H1 (cell line): ENCODE data around the gene DPF1. TPM values are rescaled to one million over a fixed set of nuclear protein-coding genes. Genes with fewer than 3 reads are reported as not detected.

ENCODE experiments used
- CTCF ChIA-PET: fragments of 300-600 bp; sonication (Branson Sonifier 250); formaldehyde crosslinking; loops from one replicate; lab custom pipeline; 2021; ENCODE audit not compliant: partially characterized antibody; lab: Charles Lee
- POLR2A ChIA-PET: fragments of 300-600 bp; sonication (Branson Sonifier 250); formaldehyde crosslinking; loops from one replicate; lab custom pipeline; 2021; ENCODE audit warnings: inconsistent platforms; ENCODE audit not compliant: partially characterized antibody; lab: Charles Lee
- DNase-seq, 2 experiments: peaks; one replicate each; pipeline versions ENCODE4 v3.0.0 to v3.0.0-alpha.2; 2010 to 2022; ENCODE audit warnings: low spot score in 2 of 2, low read depth in 1 of 2, mixed read lengths in 1 of 2
- FAIRE-seq: peaks from 2 replicates; lab custom pipeline; 2011; peaks lifted over from hg19 to GRCh38; lab: Jason Lieb, UNC
- H2AFZ ChIP-seq: 2 replicates; pipeline ENCODE4 v1.8.1; 2012; ENCODE audit warnings: low read length, inconsistent platforms
- H2AK5ac ChIP-seq: 2 replicates; pipeline ENCODE4 v1.6.1; 2013; ENCODE audit warnings: low read depth, low read length
- H2BK120ac ChIP-seq: replicated peaks from 2 replicates; pipeline ENCODE3; 2013; ENCODE audit warnings: low read depth, low read length, inconsistent platforms
- H2BK12ac ChIP-seq: 2 replicates; pipeline ENCODE4 v1.6.1; 2013; ENCODE audit warnings: low read depth, low read length
- H2BK15ac ChIP-seq: 2 replicates; pipeline ENCODE4 v1.6.1; 2013; ENCODE audit warnings: low read length
- H2BK20ac ChIP-seq: 2 replicates; pipeline ENCODE4 v1.6.1; 2013; ENCODE audit warnings: low read length
- H2BK5ac ChIP-seq: 2 replicates; pipeline ENCODE4 v1.6.1; 2013; ENCODE audit warnings: low read depth, low read length
- H3K14ac ChIP-seq: 2 replicates; pipeline ENCODE4 v1.6.1; 2013; ENCODE audit warnings: inconsistent platforms; ENCODE audit not compliant: insufficient read length
- H3K18ac ChIP-seq: 2 replicates; pipeline ENCODE4 v1.6.1; 2013; ENCODE audit warnings: low read length; ENCODE audit errors: extremely low read depth
- H3K23ac ChIP-seq: 2 replicates; pipeline ENCODE4 v1.6.1; 2013; ENCODE audit warnings: inconsistent platforms; ENCODE audit not compliant: insufficient read length
- H3K23me2 ChIP-seq: 2 replicates; pipeline ENCODE4 v1.6.1; 2013; ENCODE audit warnings: low read depth, low read length
- H3K27ac ChIP-seq: 2 replicates; pipeline ENCODE4 v1.6.1; 2011; ENCODE audit warnings: low read depth, low read length, inconsistent platforms
- H3K27me3 ChIP-seq, 4 experiments: replicated peaks in 1 of 4; 1 replicate in 1 of 4; 2 replicates in 3 of 4; pipeline versions ENCODE4 v1.6.1 to v1.8.1; 2011 to 2013; ENCODE audit warnings: low read length in 3 of 4, mild to moderate bottlenecking in 3 of 4, inconsistent platforms in 2 of 4, mixed read lengths in 2 of 4, moderate library complexity in 1 of 4; ENCODE audit not compliant: control insufficient read depth in 3 of 4, insufficient read depth in 3 of 4; ENCODE audit errors: extremely low read depth in 1 of 4
- H3K36me3 ChIP-seq, 4 experiments: 2 replicates each; pipeline versions ENCODE4 v1.6.1 to v1.8.1; 2011 to 2013; ENCODE audit warnings: mild to moderate bottlenecking in 4 of 4, low read length in 3 of 4, moderate library complexity in 2 of 4, control low read depth in 1 of 4, inconsistent platforms in 1 of 4; ENCODE audit not compliant: insufficient read depth in 4 of 4, control insufficient read depth in 2 of 4
- H3K4ac ChIP-seq: replicated peaks from 2 replicates; pipeline ENCODE3; 2013; ENCODE audit warnings: low read length, low read depth, mixed read lengths, inconsistent platforms; ENCODE audit not compliant: insufficient read length
- H3K4me1 ChIP-seq, 4 experiments: replicated peaks in 1 of 4; 1 replicate in 1 of 4; 2 replicates in 3 of 4; pipeline versions ENCODE4 v1.6.1 to v1.8.1; 2011 to 2013; ENCODE audit warnings: low read length in 3 of 4, inconsistent platforms in 2 of 4, mixed read lengths in 1 of 4; ENCODE audit not compliant: insufficient read depth in 4 of 4, control insufficient read depth in 3 of 4
- H3K4me2 ChIP-seq, 2 experiments: 2 replicates each; pipeline versions ENCODE4 v1.6.1 to v1.8.1; 2011 to 2013; ENCODE audit warnings: low read depth in 2 of 2, low read length in 2 of 2, control low read depth in 1 of 2, inconsistent platforms in 1 of 2, mild to moderate bottlenecking in 1 of 2; ENCODE audit not compliant: insufficient read depth in 1 of 2
- H3K4me3 ChIP-seq, 4 experiments: fragments of 200-600, 300-600 bp in 1 of 4; sonication (generic), shearing (Covaris generic), sonication (Bioruptor Twin) in 1 of 4; 2 replicates each; pipeline versions ENCODE4 v1.5.1 to v1.8.1; 2011 to 2016; ENCODE audit warnings: low read length in 4 of 4, low read depth in 3 of 4, control low read depth in 2 of 4, inconsistent platforms in 2 of 4, mild to moderate bottlenecking in 2 of 4, mixed read lengths in 1 of 4, moderate library complexity in 1 of 4; ENCODE audit not compliant: insufficient read depth in 2 of 4; ENCODE audit errors: extremely low read depth in 1 of 4
- H3K56ac ChIP-seq: replicated peaks from 2 replicates; pipeline ENCODE3; 2013; ENCODE audit warnings: low read depth, mild to moderate bottlenecking, mixed read lengths, low read length, inconsistent platforms; ENCODE audit not compliant: insufficient read length
- H3K79me1 ChIP-seq: 2 replicates; pipeline ENCODE4 v1.6.1; 2013; ENCODE audit warnings: low read depth, low read length, control low read depth
- H3K79me2 ChIP-seq, 2 experiments: 2 replicates each; pipeline versions ENCODE4 v1.6.1 to v1.8.1; 2012 to 2013; ENCODE audit warnings: low read length in 2 of 2, mild to moderate bottlenecking in 2 of 2, inconsistent platforms in 1 of 2; ENCODE audit not compliant: insufficient read depth in 2 of 2, control insufficient read depth in 1 of 2
- H3K9ac ChIP-seq, 4 experiments: replicated peaks in 1 of 4; 1 replicate in 1 of 4; 2 replicates in 3 of 4; pipeline versions ENCODE4 v1.6.1 to v1.8.1; 2011 to 2013; ENCODE audit warnings: low read depth in 3 of 4, low read length in 3 of 4, control low read depth in 2 of 4, mild to moderate bottlenecking in 2 of 4, moderate library complexity in 2 of 4, inconsistent platforms in 1 of 4; ENCODE audit errors: extremely low read depth in 1 of 4
- H3K9me3 ChIP-seq, 2 experiments: 2 replicates each; pipeline versions ENCODE4 v1.6.1 to v1.8.1; 2012 to 2013; ENCODE audit warnings: mild to moderate bottlenecking in 2 of 2, moderate library complexity in 2 of 2, control low read depth in 1 of 2, inconsistent platforms in 1 of 2, low read depth in 1 of 2, low read length in 1 of 2, mixed read lengths in 1 of 2; ENCODE audit not compliant: insufficient read depth in 2 of 2
- H4K20me1 ChIP-seq, 2 experiments: replicated peaks in 1 of 2; 2 replicates each; pipeline versions ENCODE3 to v1.8.1; 2011 to 2013; ENCODE audit warnings: inconsistent platforms in 2 of 2, low read length in 2 of 2, mild to moderate bottlenecking in 1 of 2; ENCODE audit not compliant: insufficient read depth in 2 of 2, control insufficient read depth in 1 of 2
- H4K5ac ChIP-seq: 2 replicates; pipeline ENCODE4 v1.6.1; 2013; ENCODE audit warnings: low read length, low read depth, mixed read lengths, inconsistent platforms; ENCODE audit not compliant: insufficient read length
- H4K8ac ChIP-seq: 2 replicates; pipeline ENCODE4 v1.8.0; 2013; ENCODE audit warnings: mild to moderate bottlenecking, moderate library complexity, low read length, inconsistent platforms; ENCODE audit not compliant: insufficient read depth; ENCODE audit errors: extremely low read depth
- H4K91ac ChIP-seq: replicated peaks from 2 replicates; pipeline ENCODE3; 2013; ENCODE audit warnings: low read length, mixed read lengths, inconsistent platforms; ENCODE audit not compliant: insufficient read length
- ASH2L ChIP-seq: fragments of 200-600, 300-600 bp; sonication (generic); IDR thresholded peaks from one replicate; pipeline ENCODE4 v1.7.1; 2017; ENCODE audit warnings: low read length
- CHD1 ChIP-seq: IDR thresholded peaks from 2 replicates; pipeline ENCODE4 v1.6.1; 2012; ENCODE audit warnings: low read depth, low read length, improper control_type of control experiment
- HDAC6 ChIP-seq: IDR thresholded peaks from one replicate; pipeline ENCODE4 v1.7.1; 2012; ENCODE audit warnings: low read depth, mild to moderate bottlenecking, inconsistent platforms, low read length, moderate library complexity
- KDM1A ChIP-seq: fragments of 200-600, 300-600 bp; sonication (generic); IDR thresholded peaks from 2 replicates; pipeline ENCODE4 v1.7.1; 2016; ENCODE audit warnings: mild to moderate bottlenecking, low read length, borderline replicate concordance
- POLR2A ChIP-seq, 2 experiments: IDR thresholded peaks; 1 replicate in 1 of 2; 2 replicates in 1 of 2; pipeline ENCODE4 v1.6.1; 2011; ENCODE audit warnings: low read depth in 2 of 2, low read length in 2 of 2, mild to moderate bottlenecking in 2 of 2; ENCODE audit errors: control extremely low read depth in 1 of 2
- RAD21 ChIP-seq, 2 experiments: IDR thresholded peaks in 1 of 2; conservative IDR thresholded peaks in 1 of 2; 2 replicates each; pipeline ENCODE4 v1.6.1; 2011; ENCODE audit warnings: low read depth in 2 of 2, low read length in 2 of 2, improper control_type of control experiment in 1 of 2, inconsistent platforms in 1 of 2, mild to moderate bottlenecking in 1 of 2, moderate library complexity in 1 of 2
- RNF2 ChIP-seq: fragments of 200-900, 300-1000 bp; sonication (generic); IDR thresholded peaks from 2 replicates; pipeline ENCODE4 v1.7.1; 2016; ENCODE audit warnings: borderline replicate concordance, low read depth, mild to moderate bottlenecking, antibody characterized with exemption, low read length; ENCODE audit not compliant: poor library complexity, severe bottlenecking; ENCODE audit errors: missing control alignments
- SIN3A ChIP-seq, 2 experiments: IDR thresholded peaks in 1 of 2; conservative IDR thresholded peaks in 1 of 2; 2 replicates each; pipeline ENCODE4 v1.6.1; 2011 to 2012; ENCODE audit warnings: low read length in 2 of 2, improper control_type of control experiment in 1 of 2, low read depth in 1 of 2, mild to moderate bottlenecking in 1 of 2
- WGBS, 2 experiments: shearing (Covaris generic) in 1 of 2; methylation state at CpG; one replicate each; pipeline versions ENCODE4 v1.1.6 to v1.1.7; 2013 to 2015; ENCODE audit warnings: low lambda C conversion rate in 2 of 2, mixed read lengths in 2 of 2, inconsistent platforms in 1 of 2, low coverage in 1 of 2, missing lambda C conversion rate in 1 of 2; ENCODE audit not compliant: insufficient replicate concordance in 2 of 2, insufficient coverage in 1 of 2, insufficient read length in 1 of 2; ENCODE audit errors: extremely low coverage in 1 of 2, missing lambda C conversion rate in 1 of 2; 5-methylcytosine and 5-hydroxymethylcytosine counted together
- polyA plus RNA-seq, 7 experiments: library from polyadenylated mRNA; depleted of rRNA in 3 of 7; stranded (reverse) in 5 of 7; unstranded in 2 of 7; fragments of >200 nt in 5 of 7; fragments of 200-250 nt in 2 of 7; gene quantifications; 1 replicate in 5 of 7; 2 replicates in 1 of 7; 4 replicates in 1 of 7; pipeline versions ENCODE4 v1.2.1 to v1.2.3, GENCODE V29; 2011 to 2013; ENCODE audit warnings: missing spikeins in 2 of 7, mixed read lengths in 2 of 7
- total RNA-seq: library from RNA; stranded (reverse); fragmentation: NEBNext Ultra II Directional; extraction: Animal tissue kit (Norgen Biotek cat#: 25700); gene quantifications from 2 replicates; pipeline ENCODE4 v1.2.1, GENCODE V29; 2021
- TF ChIP-seq, protein P1 (sequence below), 3 experiments: IDR thresholded peaks; 1 replicate in 2 of 3; 2 replicates in 1 of 3; pipeline versions ENCODE4 v1.5.1 to v1.6.1; 2011; ENCODE audit warnings: low read length in 3 of 3, mild to moderate bottlenecking in 3 of 3, inconsistent platforms in 2 of 3, low read depth in 1 of 3, moderate library complexity in 1 of 3; ENCODE audit not compliant: insufficient read depth in 1 of 3; ENCODE audit errors: control extremely low read depth in 1 of 3

DPF1 gene
- total and polyA plus RNA-seq, 2 of the 8 experiments (the other 6 are each of a cell fraction or from before 2014, with no cell fraction given), result 12.9 to 15.6 TPM

GRCh38 chr19:38194061-38194701, 29.8 kb downstream of the DPF1 start:
- H2BK20ac ChIP-seq, result no peak overlapping the region
- H3K79me1 ChIP-seq, result peaks cover 4% of the 10 kb centered on the region; the same call in 1 of the 2 replicates
- peaks cover 0 to 4% of the 10 kb centered on the region in 2 experiments for H4K20me1 ChIP-seq
- whole genome bisulfite sequencing, 2 experiments, result 83% methylated on average over 13 of the region's 13 CpGs; no CpG with 5 or more reads in 1 of the 2 experiments
- no peak overlapping the region for H3K27ac ChIP-seq
- H3K9me3 ChIP-seq, result no peaks in the 10 kb centered on the region
- no peaks in the 10 kb centered on the region; the same call in 1 of the 2 replicates for H3K23me2 ChIP-seq
- H2BK120ac ChIP-seq, result no peak overlapping the region
- ChIA-PET CTCF (interaction anchor here (0.7 to 1.7 kb wide), 3 partner anchors 10 to 735 kb away, joined by 3 to 7 read pairs (median 4); partner anchors contain the start of gene C19orf33), POLR2A (interaction anchor here (1.0 kb wide), 1 partner anchor 16 kb away, joined by 4 read pairs; no protein-coding TSS in a partner anchor)
- H4K8ac ChIP-seq, result no peak overlapping the region; the same call in 1 of the 2 replicates
- H3K9ac ChIP-seq, result no peak overlapping the region
- no peak overlapping the region for H3K23ac ChIP-seq
- no peak overlapping the region for H4K5ac ChIP-seq
- no peak overlapping the region for H2BK5ac ChIP-seq
- no peak for FAIRE-seq
- H3K4me3 ChIP-seq, result no peak overlapping the region
- no peak overlapping the region for H4K91ac ChIP-seq
- no peak overlapping the region for H3K56ac ChIP-seq
- DNase-seq, result no peak
- no peak overlapping the region for H3K18ac ChIP-seq
- H3K79me2 ChIP-seq, result no peaks in the 10 kb centered on the region
- H2BK12ac ChIP-seq, result no peak overlapping the region
- no peaks in the 10 kb centered on the region; a peak in 1 of 7 replicates for H3K4me1 ChIP-seq
- no peak overlapping the region for H2AK5ac ChIP-seq
- H3K27me3 ChIP-seq, result no peaks in the 10 kb centered on the region
- peaks cover 0 to 10% (median 2%) of the 10 kb centered on the region in 4 experiments; a peak in 5 of 8 replicates for H3K36me3 ChIP-seq
- H2AFZ ChIP-seq, result no peak overlapping the region
- no peak overlapping the region for H2BK15ac ChIP-seq
- H3K4me2 ChIP-seq, result no peak overlapping the region
- no peak overlapping the region for H3K14ac ChIP-seq
- no peak overlapping the region for H3K4ac ChIP-seq
- TF ChIP-seq ASH2L (no peak), HDAC6 (no peak), RAD21 (IDR thresholded peaks at IDR 0.05 in 1 of 2, conservative IDR thresholded peaks at IDR 0.05 in 1 of 2; ENCODE audit: low read depth in 2 of 2, low read length in 2 of 2) (no peak), POLR2A (IDR thresholded peaks at IDR 0.05; ENCODE audit: control extremely low read depth in 1 of 2, low read depth in 2 of 2, low read length in 2 of 2) (no peak), KDM1A (no peak), SIN3A (conservative IDR thresholded peaks at IDR 0.05 in 1 of 2, IDR thresholded peaks at IDR 0.05 in 1 of 2; ENCODE audit: low read depth in 1 of 2, low read length in 2 of 2) (no peak), RNF2 (no peak), CHD1 (no peak)
- TF ChIP-seq, protein P1, sequence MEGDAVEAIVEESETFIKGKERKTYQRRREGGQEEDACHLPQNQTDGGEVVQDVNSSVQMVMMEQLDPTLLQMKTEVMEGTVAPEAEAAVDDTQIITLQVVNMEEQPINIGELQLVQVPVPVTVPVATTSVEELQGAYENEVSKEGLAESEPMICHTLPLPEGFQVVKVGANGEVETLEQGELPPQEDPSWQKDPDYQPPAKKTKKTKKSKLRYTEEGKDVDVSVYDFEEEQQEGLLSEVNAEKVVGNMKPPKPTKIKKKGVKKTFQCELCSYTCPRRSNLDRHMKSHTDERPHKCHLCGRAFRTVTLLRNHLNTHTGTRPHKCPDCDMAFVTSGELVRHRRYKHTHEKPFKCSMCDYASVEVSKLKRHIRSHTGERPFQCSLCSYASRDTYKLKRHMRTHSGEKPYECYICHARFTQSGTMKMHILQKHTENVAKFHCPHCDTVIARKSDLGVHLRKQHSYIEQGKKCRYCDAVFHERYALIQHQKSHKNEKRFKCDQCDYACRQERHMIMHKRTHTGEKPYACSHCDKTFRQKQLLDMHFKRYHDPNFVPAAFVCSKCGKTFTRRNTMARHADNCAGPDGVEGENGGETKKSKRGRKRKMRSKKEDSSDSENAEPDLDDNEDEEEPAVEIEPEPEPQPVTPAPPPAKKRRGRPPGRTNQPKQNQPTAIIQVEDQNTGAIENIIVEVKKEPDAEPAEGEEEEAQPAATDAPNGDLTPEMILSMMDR (IDR thresholded peaks at IDR 0.05; ENCODE audit: control extremely low read depth in 1 of 3, insufficient read depth in 1 of 3, low read depth in 1 of 3, low read length in 3 of 3), result no peak
